ENCODE results near the gene CDK17.

DNA sequence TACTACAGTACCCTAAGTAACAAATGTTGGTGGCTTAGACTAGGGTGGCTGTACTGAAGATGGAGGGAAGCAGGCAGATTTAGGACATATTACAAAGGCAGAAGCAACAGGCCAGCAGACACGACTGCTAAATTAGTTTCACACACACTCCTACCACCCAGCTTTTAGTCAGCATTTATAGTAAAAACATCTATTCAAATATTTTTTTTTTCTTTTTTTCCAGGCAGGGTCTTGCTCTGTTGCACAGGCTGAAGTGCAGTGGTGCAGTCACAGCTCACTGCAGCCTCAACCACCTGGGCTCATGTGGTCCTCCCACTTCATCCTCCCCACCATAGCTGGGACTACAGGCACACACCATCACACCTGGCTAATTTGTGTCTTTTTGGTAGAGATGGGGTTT, 72.9 kb downstream of the CDK17 start:
- TF ChIP-seq GATAD2B (IDR thresholded peaks at IDR 0.05; ENCODE audit: borderline replicate concordance) = no peak
- no peak for TF ChIP-seq IRF2 (CRISPR knock-in tag; IDR thresholded peaks at IDR 0.05)
- TF ChIP-seq, protein P1, sequence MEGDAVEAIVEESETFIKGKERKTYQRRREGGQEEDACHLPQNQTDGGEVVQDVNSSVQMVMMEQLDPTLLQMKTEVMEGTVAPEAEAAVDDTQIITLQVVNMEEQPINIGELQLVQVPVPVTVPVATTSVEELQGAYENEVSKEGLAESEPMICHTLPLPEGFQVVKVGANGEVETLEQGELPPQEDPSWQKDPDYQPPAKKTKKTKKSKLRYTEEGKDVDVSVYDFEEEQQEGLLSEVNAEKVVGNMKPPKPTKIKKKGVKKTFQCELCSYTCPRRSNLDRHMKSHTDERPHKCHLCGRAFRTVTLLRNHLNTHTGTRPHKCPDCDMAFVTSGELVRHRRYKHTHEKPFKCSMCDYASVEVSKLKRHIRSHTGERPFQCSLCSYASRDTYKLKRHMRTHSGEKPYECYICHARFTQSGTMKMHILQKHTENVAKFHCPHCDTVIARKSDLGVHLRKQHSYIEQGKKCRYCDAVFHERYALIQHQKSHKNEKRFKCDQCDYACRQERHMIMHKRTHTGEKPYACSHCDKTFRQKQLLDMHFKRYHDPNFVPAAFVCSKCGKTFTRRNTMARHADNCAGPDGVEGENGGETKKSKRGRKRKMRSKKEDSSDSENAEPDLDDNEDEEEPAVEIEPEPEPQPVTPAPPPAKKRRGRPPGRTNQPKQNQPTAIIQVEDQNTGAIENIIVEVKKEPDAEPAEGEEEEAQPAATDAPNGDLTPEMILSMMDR (IDR thresholded peaks at IDR 0.05 in 2 of 3, conservative IDR thresholded peaks at IDR 0.05 in 1 of 3; ENCODE audit: insufficient read depth in 2 of 3, low read depth in 1 of 3, low read length in 3 of 3) = no peak
- no peak for TF ChIP-seq ZBTB7A (IDR thresholded peaks at IDR 0.05; ENCODE audit: borderline replicate concordance, control insufficient read depth, low read depth, low read length)
- no peak for TF ChIP-seq KAT2B (IDR thresholded peaks at IDR 0.05; ENCODE audit: low read depth, low read length)
- TF ChIP-seq SP1 (CRISPR knock-in tag; IDR thresholded peaks at IDR 0.05) = no peak
- TF ChIP-seq, protein P2, sequence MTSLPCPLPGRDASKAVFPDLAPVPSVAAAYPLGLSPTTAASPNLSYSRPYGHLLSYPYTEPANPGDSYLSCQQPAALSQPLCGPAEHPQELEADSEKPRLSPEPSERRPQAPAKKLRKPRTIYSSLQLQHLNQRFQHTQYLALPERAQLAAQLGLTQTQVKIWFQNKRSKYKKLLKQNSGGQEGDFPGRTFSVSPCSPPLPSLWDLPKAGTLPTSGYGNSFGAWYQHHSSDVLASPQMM (CRISPR knock-in tag; IDR thresholded peaks at IDR 0.05) = no peak
- no peak for TF ChIP-seq ZNF274 (IDR thresholded peaks at IDR 0.05; ENCODE audit: borderline replicate concordance, low read depth, low read length)
- TF ChIP-seq SIN3A (IDR thresholded peaks at IDR 0.05; ENCODE audit: borderline replicate concordance in 2 of 2, control insufficient read depth in 1 of 2, low read depth in 2 of 2, low read length in 2 of 2) = no peak
- TF ChIP-seq, protein P3, sequence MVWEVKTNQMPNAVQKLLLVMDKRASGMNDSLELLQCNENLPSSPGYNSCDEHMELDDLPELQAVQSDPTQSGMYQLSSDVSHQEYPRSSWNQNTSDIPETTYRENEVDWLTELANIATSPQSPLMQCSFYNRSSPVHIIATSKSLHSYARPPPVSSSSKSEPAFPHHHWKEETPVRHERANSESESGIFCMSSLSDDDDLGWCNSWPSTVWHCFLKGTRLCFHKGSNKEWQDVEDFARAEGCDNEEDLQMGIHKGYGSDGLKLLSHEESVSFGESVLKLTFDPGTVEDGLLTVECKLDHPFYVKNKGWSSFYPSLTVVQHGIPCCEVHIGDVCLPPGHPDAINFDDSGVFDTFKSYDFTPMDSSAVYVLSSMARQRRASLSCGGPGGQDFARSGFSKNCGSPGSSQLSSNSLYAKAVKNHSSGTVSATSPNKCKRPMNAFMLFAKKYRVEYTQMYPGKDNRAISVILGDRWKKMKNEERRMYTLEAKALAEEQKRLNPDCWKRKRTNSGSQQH (CRISPR knock-in tag; IDR thresholded peaks at IDR 0.05) = no peak
- TF ChIP-seq LEF1 (IDR thresholded peaks at IDR 0.05) = no peak
- TF ChIP-seq CEBPB (tag; IDR thresholded peaks at IDR 0.05) = no peak
- TF ChIP-seq POLR2AphosphoS2 (IDR thresholded peaks at IDR 0.05; ENCODE audit: low read length) = no peak

All from K562 (cell line).